ENCODE measurements around the gene CSDE1. TPM values are rescaled to one million over a fixed set of nuclear protein-coding genes. Genes with fewer than 3 reads are reported as not detected.

CSDE1 gene
- total RNA-seq, 1 donor from 2014 or later: 278 TPM

DNA sequence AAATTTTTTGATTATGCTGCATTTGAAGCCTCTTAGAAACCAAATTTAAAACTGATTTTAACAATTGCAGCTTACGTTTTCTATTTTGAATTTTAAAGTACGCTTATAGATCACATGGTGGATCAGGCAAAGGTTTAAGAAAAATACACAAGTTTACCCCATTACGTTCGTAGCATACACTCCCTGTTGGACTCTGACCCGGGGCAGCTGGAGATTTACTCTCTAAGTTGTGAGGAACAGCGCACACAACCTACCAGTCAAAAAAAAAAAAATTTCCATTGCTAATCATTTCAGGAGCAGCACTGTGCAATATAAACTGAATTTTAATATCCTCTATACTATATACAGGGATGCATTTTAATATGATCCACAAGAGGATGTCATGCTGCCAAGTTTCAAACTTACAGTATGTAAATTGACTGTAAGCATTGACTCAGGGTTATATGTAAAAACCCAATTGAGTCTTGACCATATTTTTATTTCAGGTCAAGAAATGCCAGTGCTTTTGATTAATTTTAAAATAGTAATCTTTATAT is 20.4 kb downstream of the CSDE1 start:
- Histone ChIP-seq H3K9me3 (no peaks in the 10 kb centered on the region), H3K4me3 (no peak overlapping the region), H3K4me1 (peaks cover 4% of the 10 kb centered on the region), H3K36me3 (peaks cover 0 to 68% of the 10 kb centered on the region in 2 donors), H3K27ac (no peak overlapping the region), H3K27me3 (no peaks in the 10 kb centered on the region)
- TF ChIP-seq, protein P1, sequence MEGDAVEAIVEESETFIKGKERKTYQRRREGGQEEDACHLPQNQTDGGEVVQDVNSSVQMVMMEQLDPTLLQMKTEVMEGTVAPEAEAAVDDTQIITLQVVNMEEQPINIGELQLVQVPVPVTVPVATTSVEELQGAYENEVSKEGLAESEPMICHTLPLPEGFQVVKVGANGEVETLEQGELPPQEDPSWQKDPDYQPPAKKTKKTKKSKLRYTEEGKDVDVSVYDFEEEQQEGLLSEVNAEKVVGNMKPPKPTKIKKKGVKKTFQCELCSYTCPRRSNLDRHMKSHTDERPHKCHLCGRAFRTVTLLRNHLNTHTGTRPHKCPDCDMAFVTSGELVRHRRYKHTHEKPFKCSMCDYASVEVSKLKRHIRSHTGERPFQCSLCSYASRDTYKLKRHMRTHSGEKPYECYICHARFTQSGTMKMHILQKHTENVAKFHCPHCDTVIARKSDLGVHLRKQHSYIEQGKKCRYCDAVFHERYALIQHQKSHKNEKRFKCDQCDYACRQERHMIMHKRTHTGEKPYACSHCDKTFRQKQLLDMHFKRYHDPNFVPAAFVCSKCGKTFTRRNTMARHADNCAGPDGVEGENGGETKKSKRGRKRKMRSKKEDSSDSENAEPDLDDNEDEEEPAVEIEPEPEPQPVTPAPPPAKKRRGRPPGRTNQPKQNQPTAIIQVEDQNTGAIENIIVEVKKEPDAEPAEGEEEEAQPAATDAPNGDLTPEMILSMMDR (IDR thresholded peaks at IDR 0.05): no peak
- no peak for TF ChIP-seq POLR2A (IDR thresholded peaks at IDR 0.05)
- TF ChIP-seq POLR2AphosphoS5 (IDR thresholded peaks at IDR 0.05; ENCODE audit: insufficient read depth in 1 of 2, low read depth in 1 of 2): no peak
- no peak for DNase-seq (ENCODE audit: extremely low spot score in 2 of 2)
- intact Hi-C loops (cut with DNase I): no loop called here

DNA sequence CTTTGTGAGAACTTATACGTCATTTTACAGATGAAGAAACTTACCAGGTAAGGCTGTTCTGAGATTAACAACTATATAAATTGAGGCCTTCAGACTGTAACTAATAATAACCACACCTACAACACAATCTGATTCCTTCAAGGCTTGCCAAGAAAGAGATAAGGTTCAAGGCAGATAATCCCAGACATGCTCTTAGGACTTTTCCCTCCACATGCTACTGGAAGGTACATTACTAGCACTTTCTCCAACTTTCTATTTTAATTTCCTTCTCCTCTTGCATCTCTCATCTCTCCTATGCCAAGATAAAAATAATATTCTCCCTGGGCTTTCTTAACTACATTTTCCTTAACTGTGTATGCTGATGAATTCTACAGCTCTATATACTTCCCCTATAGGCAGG is 22.3 kb downstream of the CSDE1 start:
- Histone ChIP-seq H3K36me3 (peaks cover 0 to 81% of the 10 kb centered on the region in 2 donors), H3K9me3 (no peaks in the 10 kb centered on the region), H3K4me1 (no peaks in the 10 kb centered on the region), H3K4me3 (no peak overlapping the region), H3K27me3 (no peaks in the 10 kb centered on the region), H3K27ac (no peak overlapping the region)
- intact Hi-C loops (cut with DNase I): no loop called here
- TF ChIP-seq, protein P1 (IDR thresholded peaks at IDR 0.05): no peak
- TF ChIP-seq POLR2A (IDR thresholded peaks at IDR 0.05) (no peak), POLR2AphosphoS5 (IDR thresholded peaks at IDR 0.05; ENCODE audit: insufficient read depth in 1 of 2, low read depth in 1 of 2) (no peak)
- DNase-seq (ENCODE audit: extremely low spot score in 2 of 2): no peak

DNA sequence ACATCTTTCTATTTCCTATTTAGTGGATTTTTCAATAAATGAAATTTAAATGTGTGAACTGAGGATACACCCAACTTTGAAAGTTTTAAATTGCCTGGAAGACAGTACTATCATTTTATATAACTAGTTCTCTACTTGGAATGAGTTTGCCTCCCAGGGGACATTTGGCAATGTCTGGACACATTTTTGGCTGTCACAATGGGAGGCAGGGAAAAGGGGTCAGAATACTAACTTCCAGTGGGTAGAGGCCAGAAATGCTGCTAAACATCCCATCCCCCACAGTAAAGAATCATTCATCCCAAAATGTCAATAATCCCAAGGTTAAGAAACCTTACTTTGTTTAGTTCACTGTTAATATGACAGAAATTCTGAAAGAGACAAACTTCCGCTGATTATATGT is 28.0 kb downstream of the CSDE1 start:
- TF ChIP-seq, protein P1 (IDR thresholded peaks at IDR 0.05): no peak
- TF ChIP-seq POLR2AphosphoS5 (IDR thresholded peaks at IDR 0.05; ENCODE audit: insufficient read depth in 1 of 2, low read depth in 1 of 2) (no peak), POLR2A (IDR thresholded peaks at IDR 0.05) (no peak)
- H3K27me3 ChIP-seq: no peaks in the 10 kb centered on the region
- H3K9me3 ChIP-seq: no peaks in the 10 kb centered on the region
- intact Hi-C loops (cut with DNase I): no loop called here
- H3K27ac ChIP-seq: no peak overlapping the region
- DNase-seq (ENCODE audit: extremely low spot score in 2 of 2): no peak
- H3K36me3 ChIP-seq: peaks cover 0 to 89% of the 10 kb centered on the region in 2 donors
- no peaks in the 10 kb centered on the region for H3K4me1 ChIP-seq
- H3K4me3 ChIP-seq: no peak overlapping the region

DNA sequence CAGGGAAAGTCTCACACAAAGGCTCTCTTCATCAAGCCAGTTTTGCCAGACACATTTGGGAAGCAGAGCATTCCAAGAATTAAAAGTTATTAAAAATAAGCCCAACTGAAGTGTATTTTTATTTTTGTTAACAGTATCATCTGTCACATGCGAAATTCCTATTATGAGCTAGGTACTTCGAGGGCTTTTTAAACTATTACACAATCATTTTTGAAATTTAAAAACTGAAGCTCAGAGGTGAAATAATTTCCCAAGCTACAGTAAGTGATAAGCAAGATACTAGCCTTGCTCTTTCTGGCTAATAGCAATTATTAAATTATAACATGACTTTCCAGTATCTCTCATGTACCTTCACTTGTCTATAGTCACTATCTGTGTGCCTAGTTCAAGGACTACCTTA is 29.2 kb downstream of the CSDE1 start:
- H3K4me1 ChIP-seq: no peaks in the 10 kb centered on the region
- no peak overlapping the region for H3K4me3 ChIP-seq
- no peaks in the 10 kb centered on the region for H3K27me3 ChIP-seq
- H3K27ac ChIP-seq: no peak overlapping the region
- no peak for DNase-seq (ENCODE audit: extremely low spot score in 2 of 2)
- no peak for TF ChIP-seq POLR2AphosphoS5 (IDR thresholded peaks at IDR 0.05; ENCODE audit: insufficient read depth in 1 of 2, low read depth in 1 of 2)
- TF ChIP-seq, protein P1 (IDR thresholded peaks at IDR 0.05): no peak
- no peak for TF ChIP-seq POLR2A (IDR thresholded peaks at IDR 0.05)
- intact Hi-C loops (cut with DNase I): no loop called here
- no peaks in the 10 kb centered on the region for H3K9me3 ChIP-seq
- peaks cover 0 to 88% of the 10 kb centered on the region in 2 donors for H3K36me3 ChIP-seq

DNA sequence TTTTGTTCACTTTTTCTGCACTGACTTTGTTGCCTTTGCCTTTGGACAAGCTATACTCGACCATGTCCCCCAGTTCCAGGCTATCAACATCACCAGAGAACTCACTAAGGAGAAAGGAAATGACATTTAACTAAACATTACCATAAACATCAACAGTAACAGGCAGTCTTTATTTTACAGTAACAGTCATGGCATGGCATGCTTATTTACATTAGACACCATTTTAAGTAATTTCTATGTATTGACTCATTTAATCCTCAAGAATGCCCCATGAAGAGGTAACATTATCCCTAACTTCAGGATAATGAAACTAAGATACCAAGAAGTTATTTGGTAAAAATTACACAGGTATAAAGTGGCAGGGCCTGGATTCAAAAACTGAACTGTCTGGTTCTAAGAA is 32.6 kb downstream of the CSDE1 start:
- Histone ChIP-seq H3K9me3 (no peaks in the 10 kb centered on the region), H3K4me3 (no peak overlapping the region), H3K4me1 (no peaks in the 10 kb centered on the region), H3K27ac (no peak overlapping the region), H3K27me3 (no peaks in the 10 kb centered on the region), H3K36me3 (peaks cover 0 to 94% of the 10 kb centered on the region in 2 donors)
- TF ChIP-seq POLR2A (IDR thresholded peaks at IDR 0.05) (no peak), POLR2AphosphoS5 (IDR thresholded peaks at IDR 0.05; ENCODE audit: insufficient read depth in 1 of 2, low read depth in 1 of 2) (no peak)
- TF ChIP-seq, protein P1 (IDR thresholded peaks at IDR 0.05): no peak
- no peak for DNase-seq (ENCODE audit: extremely low spot score in 2 of 2)
- intact Hi-C loops (cut with DNase I): no loop called here
